Measurements from ENCODE around the gene DSG3. TPM values are rescaled to one million over a fixed set of nuclear protein-coding genes. Genes with fewer than 3 reads are reported as not detected.

The DSG3 gene
- total and polyA plus RNA-seq, 2 of the 13 experiments (the other 11 are each of a cell fraction or from before 2014, with no cell fraction given), result not detected

DNA sequence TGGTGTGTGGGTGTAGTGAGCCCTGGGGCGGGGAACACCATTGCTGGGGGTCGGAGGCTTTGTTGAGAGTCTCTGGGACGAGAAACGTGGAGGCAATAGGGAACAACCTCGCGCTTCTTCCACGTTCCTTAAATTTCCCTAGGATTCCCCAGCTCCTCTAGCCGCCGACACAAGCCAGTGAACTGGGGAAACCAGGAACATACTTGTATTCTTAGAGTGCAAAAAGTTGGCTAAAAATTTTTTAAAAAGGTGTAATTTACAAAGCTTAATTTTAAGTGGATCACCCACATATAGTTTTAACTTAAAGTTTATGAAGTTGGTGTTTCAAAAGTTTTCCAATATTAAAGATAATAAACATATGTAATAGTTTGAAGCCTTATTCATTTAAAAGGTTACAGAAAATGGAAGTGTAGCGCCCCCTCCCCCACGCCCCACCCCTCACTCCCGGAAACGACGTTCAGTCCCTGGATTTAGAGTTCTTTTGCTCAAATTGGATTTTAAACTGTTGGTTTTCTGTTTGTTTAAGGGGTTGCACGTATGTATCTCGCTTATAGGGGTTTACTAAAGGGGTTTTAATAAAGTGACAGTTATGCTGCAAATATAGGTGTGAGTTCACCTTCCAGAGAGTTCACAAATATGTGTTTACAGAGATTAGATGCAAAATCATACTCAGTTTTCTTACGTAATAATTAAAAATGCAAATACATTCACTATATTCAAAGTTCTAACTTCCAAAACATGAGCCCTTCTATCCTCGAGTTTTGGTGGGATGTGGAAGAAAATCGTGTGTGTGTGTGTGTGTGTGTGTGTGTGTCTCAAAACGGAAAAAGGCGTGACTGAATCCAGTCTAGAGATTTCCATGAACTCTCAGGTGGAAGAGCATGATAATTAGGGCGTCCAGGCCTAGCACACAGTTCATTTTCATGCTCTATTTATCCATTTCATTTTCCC lies 51.3 kb downstream of the DSG3 start (continued):
- TF ChIP-seq HES4 (CRISPR knock-in tag; IDR thresholded peaks at IDR 0.05; ENCODE audit: borderline replicate concordance) (no peak), HOXD1 (CRISPR knock-in tag; IDR thresholded peaks at IDR 0.05) (no peak), MAZ (IDR thresholded peaks at IDR 0.05; ENCODE audit: borderline replicate concordance, low read depth, low read length) (no peak), MAZ (CRISPR knock-in tag; IDR thresholded peaks at IDR 0.05; ENCODE audit: low read depth) (no peak), SOX6 (IDR thresholded peaks at IDR 0.05) (no peak), SOX6 (CRISPR knock-in tag; IDR thresholded peaks at IDR 0.05) (no peak), NFATC3 (CRISPR knock-in tag; IDR thresholded peaks at IDR 0.05) (no peak), ZNF563 (CRISPR knock-in tag; IDR thresholded peaks at IDR 0.05) (no peak), SALL1 (CRISPR knock-in tag; IDR thresholded peaks at IDR 0.05) (no peak; the same call in 1 of the 2 replicates), ELF1 (CRISPR knock-in tag; IDR thresholded peaks at IDR 0.05) (no peak), ZNF446 (CRISPR knock-in tag; IDR thresholded peaks at IDR 0.05) (no peak), SIN3B (IDR thresholded peaks at IDR 0.05; ENCODE audit: low read length) (no peak)
- TF ChIP-seq, protein P1, sequence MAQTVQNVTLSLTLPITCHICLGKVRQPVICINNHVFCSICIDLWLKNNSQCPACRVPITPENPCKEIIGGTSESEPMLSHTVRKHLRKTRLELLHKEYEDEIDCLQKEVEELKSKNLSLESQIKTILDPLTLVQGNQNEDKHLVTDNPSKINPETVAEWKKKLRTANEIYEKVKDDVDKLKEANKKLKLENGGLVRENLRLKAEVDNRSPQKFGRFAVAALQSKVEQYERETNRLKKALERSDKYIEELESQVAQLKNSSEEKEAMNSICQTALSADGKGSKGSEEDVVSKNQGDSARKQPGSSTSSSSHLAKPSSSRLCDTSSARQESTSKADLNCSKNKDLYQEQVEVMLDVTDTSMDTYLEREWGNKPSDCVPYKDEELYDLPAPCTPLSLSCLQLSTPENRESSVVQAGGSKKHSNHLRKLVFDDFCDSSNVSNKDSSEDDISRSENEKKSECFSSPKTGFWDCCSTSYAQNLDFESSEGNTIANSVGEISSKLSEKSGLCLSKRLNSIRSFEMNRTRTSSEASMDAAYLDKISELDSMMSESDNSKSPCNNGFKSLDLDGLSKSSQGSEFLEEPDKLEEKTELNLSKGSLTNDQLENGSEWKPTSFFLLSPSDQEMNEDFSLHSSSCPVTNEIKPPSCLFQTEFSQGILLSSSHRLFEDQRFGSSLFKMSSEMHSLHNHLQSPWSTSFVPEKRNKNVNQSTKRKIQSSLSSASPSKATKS (CRISPR knock-in tag; IDR thresholded peaks at IDR 0.05), result no peak
- TF ChIP-seq, protein P2, sequence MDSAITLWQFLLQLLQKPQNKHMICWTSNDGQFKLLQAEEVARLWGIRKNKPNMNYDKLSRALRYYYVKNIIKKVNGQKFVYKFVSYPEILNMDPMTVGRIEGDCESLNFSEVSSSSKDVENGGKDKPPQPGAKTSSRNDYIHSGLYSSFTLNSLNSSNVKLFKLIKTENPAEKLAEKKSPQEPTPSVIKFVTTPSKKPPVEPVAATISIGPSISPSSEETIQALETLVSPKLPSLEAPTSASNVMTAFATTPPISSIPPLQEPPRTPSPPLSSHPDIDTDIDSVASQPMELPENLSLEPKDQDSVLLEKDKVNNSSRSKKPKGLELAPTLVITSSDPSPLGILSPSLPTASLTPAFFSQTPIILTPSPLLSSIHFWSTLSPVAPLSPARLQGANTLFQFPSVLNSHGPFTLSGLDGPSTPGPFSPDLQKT (CRISPR knock-in tag; IDR thresholded peaks at IDR 0.05; ENCODE audit: borderline replicate concordance), result no peak
- TF ChIP-seq, protein P3, sequence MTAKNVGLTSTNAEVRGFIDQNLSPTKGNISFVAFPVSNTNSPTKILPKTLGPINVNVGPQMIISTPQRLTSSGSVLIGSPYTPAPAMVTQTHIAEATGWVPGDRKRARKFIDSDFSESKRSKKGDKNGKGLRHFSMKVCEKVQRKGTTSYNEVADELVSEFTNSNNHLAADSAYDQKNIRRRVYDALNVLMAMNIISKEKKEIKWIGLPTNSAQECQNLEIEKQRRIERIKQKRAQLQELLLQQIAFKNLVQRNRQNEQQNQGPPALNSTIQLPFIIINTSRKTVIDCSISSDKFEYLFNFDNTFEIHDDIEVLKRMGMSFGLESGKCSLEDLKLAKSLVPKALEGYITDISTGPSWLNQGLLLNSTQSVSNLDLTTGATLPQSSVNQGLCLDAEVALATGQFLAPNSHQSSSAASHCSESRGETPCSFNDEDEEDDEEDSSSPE (CRISPR knock-in tag; IDR thresholded peaks at IDR 0.05), result 0 out of 2 replicates have a peak, but pooled peaks have one; percentile 17
- TF ChIP-seq, protein P4, sequence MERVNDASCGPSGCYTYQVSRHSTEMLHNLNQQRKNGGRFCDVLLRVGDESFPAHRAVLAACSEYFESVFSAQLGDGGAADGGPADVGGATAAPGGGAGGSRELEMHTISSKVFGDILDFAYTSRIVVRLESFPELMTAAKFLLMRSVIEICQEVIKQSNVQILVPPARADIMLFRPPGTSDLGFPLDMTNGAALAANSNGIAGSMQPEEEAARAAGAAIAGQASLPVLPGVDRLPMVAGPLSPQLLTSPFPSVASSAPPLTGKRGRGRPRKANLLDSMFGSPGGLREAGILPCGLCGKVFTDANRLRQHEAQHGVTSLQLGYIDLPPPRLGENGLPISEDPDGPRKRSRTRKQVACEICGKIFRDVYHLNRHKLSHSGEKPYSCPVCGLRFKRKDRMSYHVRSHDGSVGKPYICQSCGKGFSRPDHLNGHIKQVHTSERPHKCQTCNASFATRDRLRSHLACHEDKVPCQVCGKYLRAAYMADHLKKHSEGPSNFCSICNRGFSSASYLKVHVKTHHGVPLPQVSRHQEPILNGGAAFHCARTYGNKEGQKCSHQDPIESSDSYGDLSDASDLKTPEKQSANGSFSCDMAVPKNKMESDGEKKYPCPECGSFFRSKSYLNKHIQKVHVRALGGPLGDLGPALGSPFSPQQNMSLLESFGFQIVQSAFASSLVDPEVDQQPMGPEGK (CRISPR knock-in tag; IDR thresholded peaks at IDR 0.05), result 0 out of 2 replicates have a peak, but pooled peaks have one; percentile 16
- TF ChIP-seq, protein P5, sequence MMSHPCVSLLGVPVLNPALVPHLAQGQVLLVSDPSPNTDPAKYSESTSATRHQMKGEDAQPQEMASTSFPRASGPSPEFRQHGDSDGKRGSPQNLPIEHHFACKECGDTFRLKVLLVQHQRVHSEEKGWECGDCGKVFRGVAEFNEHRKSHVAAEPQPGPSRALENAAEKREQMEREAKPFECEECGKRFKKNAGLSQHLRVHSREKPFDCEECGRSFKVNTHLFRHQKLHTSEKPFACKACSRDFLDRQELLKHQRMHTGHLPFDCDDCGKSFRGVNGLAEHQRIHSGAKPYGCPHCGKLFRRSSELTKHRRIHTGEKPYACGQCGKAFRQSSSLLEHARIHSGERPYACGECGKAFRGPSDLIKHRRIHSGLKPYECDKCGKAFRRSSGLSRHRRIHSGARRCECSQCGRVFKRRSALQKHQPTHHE (CRISPR knock-in tag; IDR thresholded peaks at IDR 0.05; ENCODE audit: borderline replicate concordance), result no peak
- TF ChIP-seq, protein P6, sequence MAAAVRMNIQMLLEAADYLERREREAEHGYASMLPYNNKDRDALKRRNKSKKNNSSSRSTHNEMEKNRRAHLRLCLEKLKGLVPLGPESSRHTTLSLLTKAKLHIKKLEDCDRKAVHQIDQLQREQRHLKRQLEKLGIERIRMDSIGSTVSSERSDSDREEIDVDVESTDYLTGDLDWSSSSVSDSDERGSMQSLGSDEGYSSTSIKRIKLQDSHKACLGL (CRISPR knock-in tag; IDR thresholded peaks at IDR 0.05), result no peak
- TF ChIP-seq, protein P7, sequence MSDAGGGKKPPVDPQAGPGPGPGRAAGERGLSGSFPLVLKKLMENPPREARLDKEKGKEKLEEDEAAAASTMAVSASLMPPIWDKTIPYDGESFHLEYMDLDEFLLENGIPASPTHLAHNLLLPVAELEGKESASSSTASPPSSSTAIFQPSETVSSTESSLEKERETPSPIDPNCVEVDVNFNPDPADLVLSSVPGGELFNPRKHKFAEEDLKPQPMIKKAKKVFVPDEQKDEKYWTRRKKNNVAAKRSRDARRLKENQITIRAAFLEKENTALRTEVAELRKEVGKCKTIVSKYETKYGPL (CRISPR knock-in tag; IDR thresholded peaks at IDR 0.05), result no peak
